GM19023 (cell line): Measurements from ENCODE around the gene DTX1.

Experiments
- ATAC-seq: cut with Tn5 transposase; IDR thresholded peaks from one replicate; pipeline ENCODE4 v1.9.1; 2021; ENCODE audit warnings: mild to moderate bottlenecking, moderate library complexity; ENCODE audit not compliant: unreplicated experiment

DTX1 gene

GRCh38 chr12:113092607-113093408, 36.3 kb downstream of the DTX1 start:
- no peak for ATAC-seq

- ATAC-seq, result no peak
Observed at GRCh38 chr12:113093409-113094101, 37.0 kb downstream of the DTX1 start.

GRCh38 chr12:113094738-113095137, 38.2 kb downstream of the DTX1 start:
- ATAC-seq, result no peak

- no peak for ATAC-seq
Observed at GRCh38 chr12:113095405-113095804, 38.9 kb downstream of the DTX1 start.

- no peak for ATAC-seq
Observed at GRCh38 chr12:113096675-113097461, 40.3 kb downstream of the DTX1 start.

- no peak for ATAC-seq
Observed at GRCh38 chr12:113097716-113098440, 41.3 kb downstream of the DTX1 start.

- ATAC-seq, result no peak
Observed at GRCh38 chr12:113098441-113099028, 42.0 kb downstream of the DTX1 start.

GRCh38 chr12:113099364-113099763, 42.8 kb downstream of the DTX1 start:
- ATAC-seq, result no peak

- no peak for ATAC-seq
Observed at GRCh38 chr12:113099764-113100163, 43.2 kb downstream of the DTX1 start.

GRCh38 chr12:113101751-113102150, 45.2 kb downstream of the DTX1 start:
- no peak for ATAC-seq

GRCh38 chr12:113102811-113103210, 46.3 kb downstream of the DTX1 start:
- no peak for ATAC-seq

- no peak for ATAC-seq
Observed at GRCh38 chr12:113103756-113104450, 47.4 kb downstream of the DTX1 start.

- ATAC-seq, result no peak
Observed at GRCh38 chr12:113104953-113105510, 48.5 kb downstream of the DTX1 start.

- ATAC-seq, result no peak
Observed at GRCh38 chr12:113105606-113106271, 49.2 kb downstream of the DTX1 start.

- ATAC-seq, result no peak
Observed at GRCh38 chr12:113106361-113106760, 49.8 kb downstream of the DTX1 start.

GRCh38 chr12:113108308-113108707, 51.8 kb downstream of the DTX1 start:
- ATAC-seq, result no peak

GRCh38 chr12:113109360-113109759, 52.8 kb downstream of the DTX1 start:
- no peak for ATAC-seq

GRCh38 chr12:113109872-113110599, 53.5 kb downstream of the DTX1 start:
- ATAC-seq, result no peak
